ENCODE results near the gene MLKL. TPM values are rescaled to one million over a fixed set of nuclear protein-coding genes. Genes with fewer than 3 reads are reported as not detected.
"Not testable (repeated sequence)": the region's sequence is repeated elsewhere in the genome, so short reads cannot be mapped to it uniquely, and the experiment has no call there.

The MLKL gene
- total RNA-seq, 2 donors from 2014 or later: 7.0 to 8.6 TPM

GRCh38 chr16:74660383-74660782 lies 40.3 kb downstream of the MLKL start:
- no peaks in the 10 kb centered on the region for H3K27me3 ChIP-seq (replicated peaks; ENCODE audit: insufficient read depth)
- no peaks in the 10 kb centered on the region for H3K36me3 ChIP-seq
- H3K27ac ChIP-seq: no peak overlapping the region
- no peaks in the 10 kb centered on the region for H3K9me3 ChIP-seq
- H3K4me3 ChIP-seq: no peak overlapping the region
- WGBS: 70% methylated on average over 4 of the region's 4 CpGs
- TF ChIP-seq CTCF (IDR thresholded peaks at IDR 0.05): no peak
- no peak for TF ChIP-seq POLR2A (IDR thresholded peaks at IDR 0.05)
- no peak for TF ChIP-seq POLR2AphosphoS5 (IDR thresholded peaks at IDR 0.05)
- no peak for DNase-seq (ENCODE audit: low spot score)
- no peaks in the 10 kb centered on the region for H3K4me1 ChIP-seq (replicated peaks)
- intact Hi-C loops (cut with DNase I): no loop called here

GRCh38 chr16:74659041-74659440 lies 41.6 kb downstream of the MLKL start:
- Histone ChIP-seq H3K4me3 (no peak overlapping the region), H3K9me3 (no peaks in the 10 kb centered on the region), H3K4me1 (replicated peaks) (no peaks in the 10 kb centered on the region), H3K36me3 (no peaks in the 10 kb centered on the region), H3K27me3 (replicated peaks; ENCODE audit: insufficient read depth) (no peaks in the 10 kb centered on the region), H3K27ac (no peak overlapping the region)
- TF ChIP-seq POLR2AphosphoS5 (IDR thresholded peaks at IDR 0.05): no peak
- TF ChIP-seq POLR2A (IDR thresholded peaks at IDR 0.05): no peak
- 84% methylated on average over 2 of the region's 2 CpGs for WGBS
- no peak for DNase-seq (ENCODE audit: low spot score)
- intact Hi-C loops (cut with DNase I): no loop called here

GRCh38 chr16:74657870-74658642 lies 42.6 kb downstream of the MLKL start:
- Histone ChIP-seq H3K4me3 (no peak overlapping the region), H3K27ac (no peak overlapping the region), H3K27me3 (replicated peaks; ENCODE audit: insufficient read depth) (no peaks in the 10 kb centered on the region), H3K36me3 (no peaks in the 10 kb centered on the region), H3K4me1 (replicated peaks) (no peaks in the 10 kb centered on the region), H3K9me3 (no peaks in the 10 kb centered on the region)
- intact Hi-C loops (cut with DNase I): no loop called here
- WGBS: 69% methylated on average over 5 of the region's 5 CpGs
- DNase-seq (ENCODE audit: low spot score): no peak
- TF ChIP-seq POLR2A (IDR thresholded peaks at IDR 0.05): no peak
- TF ChIP-seq POLR2AphosphoS5 (IDR thresholded peaks at IDR 0.05): no peak
- TF ChIP-seq CTCF (IDR thresholded peaks at IDR 0.05): no peak

GRCh38 chr16:74654536-74655050 lies 46.1 kb downstream of the MLKL start:
- TF ChIP-seq CTCF (IDR thresholded peaks at IDR 0.05): no peak
- TF ChIP-seq POLR2A (IDR thresholded peaks at IDR 0.05): no peak
- TF ChIP-seq POLR2AphosphoS5 (IDR thresholded peaks at IDR 0.05): no peak
- H3K4me3 ChIP-seq: no peak overlapping the region
- H3K27me3 ChIP-seq (replicated peaks; ENCODE audit: insufficient read depth): no peaks in the 10 kb centered on the region
- H3K36me3 ChIP-seq: no peaks in the 10 kb centered on the region
- H3K9me3 ChIP-seq: no peaks in the 10 kb centered on the region
- WGBS: 84% methylated on average over 3 of the region's 3 CpGs
- intact Hi-C loops (cut with DNase I): no loop called here
- no peaks in the 10 kb centered on the region for H3K4me1 ChIP-seq (replicated peaks)
- DNase-seq (ENCODE audit: low spot score): no peak
- H3K27ac ChIP-seq: no peak overlapping the region

- H3K27me3 ChIP-seq (replicated peaks; ENCODE audit: insufficient read depth); intact Hi-C loops (cut with DNase I); H3K9me3 ChIP-seq; H3K27ac ChIP-seq; H3K36me3 ChIP-seq; DNase-seq (ENCODE audit: low spot score); H3K4me3 ChIP-seq; H3K4me1 ChIP-seq (replicated peaks): not testable (repeated sequence)
- WGBS: 96% methylated on average over 2 of the region's 2 CpGs
Measured at GRCh38 chr16:74652883-74653282, 47.8 kb downstream of the MLKL start.

- Histone ChIP-seq H3K4me1 (replicated peaks) (no peaks in the 10 kb centered on the region), H3K36me3 (no peaks in the 10 kb centered on the region), H3K27me3 (replicated peaks; ENCODE audit: insufficient read depth) (no peaks in the 10 kb centered on the region), H3K4me3 (no peak overlapping the region), H3K9me3 (no peaks in the 10 kb centered on the region), H3K27ac (no peak overlapping the region)
- no peak for TF ChIP-seq POLR2AphosphoS5 (IDR thresholded peaks at IDR 0.05)
- TF ChIP-seq CTCF (IDR thresholded peaks at IDR 0.05): no peak
- TF ChIP-seq POLR2A (IDR thresholded peaks at IDR 0.05): no peak
- intact Hi-C loops (cut with DNase I): no loop called here
- WGBS: 42% methylated on average over 1 of the region's 1 CpG
- no peak for DNase-seq (ENCODE audit: low spot score)
Measured at GRCh38 chr16:74652249-74652648, 48.4 kb downstream of the MLKL start.

All from prostate gland (tissue), 2 donors.